Measurements from ENCODE around the gene DPH6. TPM values are rescaled to one million over a fixed set of nuclear protein-coding genes. Genes with fewer than 3 reads are reported as not detected.
A peak's percentile ranks its signal among the peaks of the same experiment; 100 is the strongest.

Gene DPH6
- polyA plus RNA-seq, 3 donors from 2014 or later = 12.4 to 14.5 (median 14.3) TPM

DNA sequence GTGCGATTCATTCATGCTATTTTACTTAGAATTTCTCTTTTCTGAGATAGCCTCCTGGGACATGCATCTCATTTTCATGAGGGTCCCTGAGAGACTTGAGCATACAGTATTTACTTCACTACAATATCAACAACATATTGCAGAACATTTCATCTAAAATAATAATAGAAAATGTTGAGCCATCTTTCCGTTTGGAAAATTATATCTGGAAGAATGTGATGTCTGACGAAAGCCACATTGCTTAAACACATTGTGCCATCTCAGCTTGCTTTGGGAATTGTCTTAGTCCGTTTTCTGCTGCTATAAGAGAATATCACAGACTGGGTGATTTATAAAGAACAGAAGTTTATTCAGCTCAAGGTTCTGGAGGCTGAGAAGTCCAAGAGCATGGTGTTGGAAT is 55.5 kb downstream of the DPH6 start:
- Mint-ChIP-seq H3K27me3 (ENCODE audit: low read depth in 3 of 3) (no peaks in the 10 kb centered on the region), H3K27ac (no peak overlapping the region), H3K4me1 (peaks cover 11 to 18% of the 10 kb centered on the region in 2 donors), H3K4me3 (no peak overlapping the region), H3K9me3 (peaks cover 3 to 17% (median 13%) of the 10 kb centered on the region in 6 donors), H3K36me3 (peaks cover 19 to 25% (median 23%) of the 10 kb centered on the region in 3 donors)
- DNase-seq = no peak

DNA sequence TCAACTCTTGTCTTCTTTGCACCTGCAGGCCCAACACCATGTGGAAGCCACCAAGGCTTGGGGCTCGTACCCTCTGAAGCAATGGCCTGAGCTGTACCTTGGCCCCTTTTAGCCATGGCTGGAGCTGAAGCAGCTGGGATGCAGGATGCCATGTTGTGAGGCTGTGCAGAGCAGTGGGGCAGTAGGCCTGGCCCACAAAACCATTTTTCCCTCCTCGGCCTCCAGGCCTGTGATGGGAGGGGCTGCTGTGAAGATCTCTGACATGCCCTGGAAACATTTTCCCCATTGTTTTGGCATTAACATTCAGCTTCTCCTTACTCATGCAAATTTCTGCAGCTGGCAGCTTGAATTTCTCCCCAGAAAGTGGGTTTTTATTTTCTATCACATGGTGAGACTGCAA is 58.5 kb downstream of the DPH6 start:
- DNase-seq = no peak
- Mint-ChIP-seq H3K27me3 (ENCODE audit: low read depth in 3 of 3) (no peaks in the 10 kb centered on the region), H3K36me3 (peaks cover 21 to 27% (median 25%) of the 10 kb centered on the region in 3 donors), H3K9me3 (peaks cover 3 to 17% (median 13%) of the 10 kb centered on the region in 6 donors), H3K4me1 (peaks cover 16 to 21% of the 10 kb centered on the region in 2 donors), H3K27ac (no peak overlapping the region), H3K4me3 (no peak overlapping the region)

DNA sequence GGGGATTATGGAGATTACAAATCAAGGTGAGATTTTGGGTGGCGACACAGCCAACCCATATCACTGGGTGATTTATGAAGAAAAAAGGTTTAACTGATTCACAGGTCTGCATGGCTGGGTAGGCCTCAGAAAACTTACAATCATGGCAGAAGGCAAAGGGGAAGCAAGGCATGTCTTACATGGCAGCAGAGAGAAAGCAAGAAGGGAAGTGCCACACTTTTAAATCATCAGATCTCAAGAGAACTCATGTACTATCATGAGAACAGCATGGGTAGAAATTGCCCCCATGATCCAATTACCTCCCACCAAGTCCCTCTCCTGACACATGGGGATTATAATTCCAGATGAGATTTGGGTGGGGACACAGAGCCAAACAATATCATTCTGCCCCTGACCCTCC is 59.7 kb downstream of the DPH6 start:
- H3K27ac Mint-ChIP-seq = peak overlapping the region in 1 of 6 donors; percentile 25

DNA sequence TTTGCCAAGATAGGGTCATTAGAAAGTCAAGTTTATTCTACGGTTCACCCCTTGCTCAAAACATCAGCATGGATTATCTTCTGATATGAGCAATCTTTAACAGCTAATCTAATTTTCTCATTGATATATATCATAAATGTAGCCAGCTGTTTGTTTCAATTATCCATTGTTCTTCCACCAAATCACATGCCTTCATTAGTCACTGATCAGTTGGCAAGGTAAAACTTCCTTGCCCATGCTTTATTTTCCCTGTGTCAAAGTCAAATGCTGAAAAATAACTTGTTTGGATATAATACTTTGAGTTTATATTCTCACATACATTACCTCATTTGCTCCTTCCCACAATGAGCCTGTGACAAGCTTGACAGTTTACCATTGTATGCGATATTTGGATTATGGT is 60.6 kb downstream of the DPH6 start:
- H3K27ac Mint-ChIP-seq = no peak overlapping the region
- H3K9me3 Mint-ChIP-seq = peaks cover 3 to 17% (median 13%) of the 10 kb centered on the region in 6 donors
- H3K4me3 Mint-ChIP-seq = no peak overlapping the region
- H3K27me3 Mint-ChIP-seq (ENCODE audit: low read depth in 3 of 3) = no peaks in the 10 kb centered on the region
- peaks cover 21 to 27% (median 25%) of the 10 kb centered on the region in 3 donors for H3K36me3 Mint-ChIP-seq
- peaks cover 28 to 39% of the 10 kb centered on the region in 2 donors for H3K4me1 Mint-ChIP-seq
- no peak for DNase-seq

More for the DNA sequence above, 59.7 kb downstream of the DPH6 start:
- Mint-ChIP-seq H3K27me3 (ENCODE audit: low read depth in 3 of 3) (no peaks in the 10 kb centered on the region), H3K4me3 (no peak overlapping the region), H3K4me1 (peaks cover 25 to 32% of the 10 kb centered on the region in 2 donors), H3K36me3 (peaks cover 21 to 27% (median 25%) of the 10 kb centered on the region in 3 donors), H3K9me3 (peaks cover 3 to 17% (median 13%) of the 10 kb centered on the region in 6 donors)
- DNase-seq = no peak

DNA sequence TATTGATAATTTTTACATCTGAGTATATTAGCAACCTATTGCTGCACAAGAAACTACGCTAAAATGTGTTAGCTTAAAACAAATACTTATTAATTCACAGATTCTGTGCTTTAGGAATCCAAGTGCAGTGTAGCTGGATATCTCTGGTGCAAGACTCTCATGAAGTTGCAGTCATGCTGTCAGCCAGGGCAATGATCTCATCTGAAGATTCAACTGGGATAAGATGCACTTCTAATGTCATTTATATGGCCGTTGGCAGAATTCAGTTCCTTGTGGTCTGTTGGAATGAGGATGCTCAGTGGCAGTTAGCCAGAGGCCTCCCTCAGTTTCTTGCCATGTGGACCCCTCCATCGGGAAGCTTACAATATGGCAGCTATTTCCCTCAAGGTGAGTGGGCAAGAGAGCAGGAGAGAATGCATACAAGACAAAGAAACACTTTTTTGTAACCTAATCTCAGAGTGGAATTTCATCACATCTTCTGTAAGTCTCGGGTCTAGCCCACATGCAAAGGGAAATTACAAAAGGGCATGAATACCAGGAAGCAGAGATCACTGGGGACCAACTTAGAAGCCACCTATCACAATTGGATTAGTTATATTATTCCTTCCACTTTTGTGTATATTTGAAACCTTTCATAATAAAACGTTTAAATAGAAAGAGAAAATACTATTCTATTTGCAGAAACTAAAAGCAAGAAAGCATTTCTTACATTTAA is 61.6 kb downstream of the DPH6 start:
- no peak overlapping the region for H3K27ac Mint-ChIP-seq
- H3K27me3 Mint-ChIP-seq (ENCODE audit: low read depth in 3 of 3) = no peaks in the 10 kb centered on the region
- H3K36me3 Mint-ChIP-seq = peaks cover 21 to 27% (median 25%) of the 10 kb centered on the region in 3 donors
- no peak overlapping the region for H3K4me3 Mint-ChIP-seq
- peaks cover 3 to 17% (median 13%) of the 10 kb centered on the region in 6 donors for H3K9me3 Mint-ChIP-seq
- peaks cover 30 to 39% of the 10 kb centered on the region in 2 donors for H3K4me1 Mint-ChIP-seq
- no peak for DNase-seq

DNA sequence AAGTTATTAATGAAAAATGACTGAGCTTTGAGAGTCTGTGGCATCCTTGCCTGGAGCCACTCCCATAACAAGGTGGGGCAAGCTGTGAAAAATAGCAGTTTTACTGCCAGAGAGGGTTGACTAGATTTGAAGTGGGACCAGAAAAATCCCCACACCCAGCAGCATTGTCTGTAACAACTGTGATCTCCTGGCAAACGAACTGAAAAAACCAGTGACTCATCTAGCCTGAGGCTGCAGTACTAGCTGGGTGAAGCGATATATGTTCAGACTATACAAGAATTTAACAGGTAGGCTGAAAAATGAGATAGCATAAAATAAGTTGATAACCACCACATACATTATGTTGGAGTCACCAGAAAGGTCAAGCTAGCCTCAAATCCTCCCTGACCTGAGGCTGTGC is 64.0 kb downstream of the DPH6 start:
- Mint-ChIP-seq H3K4me3 (peak overlapping the region; percentile 5 to 52 (median 41)), H3K4me1 (peaks cover 18 to 26% of the 10 kb centered on the region in 2 donors), H3K27me3 (ENCODE audit: low read depth in 3 of 3) (no peaks in the 10 kb centered on the region), H3K27ac (peak overlapping the region; percentile 4 to 77 (median 42)), H3K9me3 (peaks cover 3 to 10% (median 7%) of the 10 kb centered on the region in 6 donors), H3K36me3 (peaks cover 10 to 15% (median 13%) of the 10 kb centered on the region in 3 donors)
- peak; percentile 13 to 29 (median 25) for DNase-seq

DNA sequence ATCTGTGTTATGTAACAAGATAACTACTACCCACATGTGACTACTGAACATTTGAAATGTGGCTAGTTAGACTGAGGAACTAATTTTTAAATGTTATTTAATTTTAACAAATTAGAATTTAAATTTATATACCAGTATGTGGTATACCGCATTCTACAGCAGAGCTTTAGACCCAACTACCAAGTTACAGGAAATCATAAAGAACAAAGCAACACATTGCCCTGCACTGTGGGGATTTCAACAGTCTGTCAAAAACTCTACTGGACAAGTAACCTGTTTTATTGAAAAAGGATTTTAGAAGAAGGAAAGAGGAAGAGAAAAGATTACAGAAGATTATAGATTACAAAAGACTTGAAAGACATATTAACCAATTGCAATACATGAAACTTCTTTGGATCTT is 64.9 kb downstream of the DPH6 start:
- Mint-ChIP-seq H3K4me1 (peaks cover 18 to 26% of the 10 kb centered on the region in 2 donors), H3K9me3 (peaks cover 0 to 4% (median 3%) of the 10 kb centered on the region in 6 donors), H3K4me3 (peak overlapping the region; percentile 39 to 67 (median 53))

DNA sequence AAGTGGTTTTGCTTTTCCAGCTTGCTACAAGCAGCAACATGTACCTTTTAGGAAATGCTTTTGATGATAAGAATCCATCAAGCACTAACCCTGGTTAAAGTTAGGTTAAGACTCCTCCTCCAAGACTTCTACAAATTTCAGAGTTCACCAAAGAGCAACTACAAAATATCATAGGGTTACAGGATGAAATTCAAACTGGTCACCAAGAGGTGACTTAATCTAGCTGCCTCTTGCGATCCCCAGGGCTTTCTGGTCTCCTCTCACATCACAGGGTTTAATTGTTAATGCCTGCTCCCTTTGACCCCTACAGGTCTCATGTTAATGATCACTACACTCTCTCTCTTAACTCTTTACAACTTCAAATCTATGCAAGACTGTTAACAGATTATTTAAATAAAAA is 66.5 kb downstream of the DPH6 start:
- Mint-ChIP-seq H3K9me3 (no peaks in the 10 kb centered on the region), H3K27ac (peak overlapping the region in 4 of 6 donors; percentile 27 to 64 (median 36)), H3K4me3 (no peak overlapping the region), H3K27me3 (ENCODE audit: low read depth in 3 of 3) (no peaks in the 10 kb centered on the region), H3K36me3 (no peaks in the 10 kb centered on the region), H3K4me1 (peaks cover 18 to 26% of the 10 kb centered on the region in 2 donors)
- DNase-seq = no peak

More for the DNA sequence above, 64.9 kb downstream of the DPH6 start:
- DNase-seq = no peak
- H3K27ac Mint-ChIP-seq = peak overlapping the region; percentile 4 to 82 (median 54)
- peaks cover 4 to 9% (median 8%) of the 10 kb centered on the region in 3 donors for H3K36me3 Mint-ChIP-seq
- H3K27me3 Mint-ChIP-seq (ENCODE audit: low read depth in 3 of 3) = no peaks in the 10 kb centered on the region

DNA sequence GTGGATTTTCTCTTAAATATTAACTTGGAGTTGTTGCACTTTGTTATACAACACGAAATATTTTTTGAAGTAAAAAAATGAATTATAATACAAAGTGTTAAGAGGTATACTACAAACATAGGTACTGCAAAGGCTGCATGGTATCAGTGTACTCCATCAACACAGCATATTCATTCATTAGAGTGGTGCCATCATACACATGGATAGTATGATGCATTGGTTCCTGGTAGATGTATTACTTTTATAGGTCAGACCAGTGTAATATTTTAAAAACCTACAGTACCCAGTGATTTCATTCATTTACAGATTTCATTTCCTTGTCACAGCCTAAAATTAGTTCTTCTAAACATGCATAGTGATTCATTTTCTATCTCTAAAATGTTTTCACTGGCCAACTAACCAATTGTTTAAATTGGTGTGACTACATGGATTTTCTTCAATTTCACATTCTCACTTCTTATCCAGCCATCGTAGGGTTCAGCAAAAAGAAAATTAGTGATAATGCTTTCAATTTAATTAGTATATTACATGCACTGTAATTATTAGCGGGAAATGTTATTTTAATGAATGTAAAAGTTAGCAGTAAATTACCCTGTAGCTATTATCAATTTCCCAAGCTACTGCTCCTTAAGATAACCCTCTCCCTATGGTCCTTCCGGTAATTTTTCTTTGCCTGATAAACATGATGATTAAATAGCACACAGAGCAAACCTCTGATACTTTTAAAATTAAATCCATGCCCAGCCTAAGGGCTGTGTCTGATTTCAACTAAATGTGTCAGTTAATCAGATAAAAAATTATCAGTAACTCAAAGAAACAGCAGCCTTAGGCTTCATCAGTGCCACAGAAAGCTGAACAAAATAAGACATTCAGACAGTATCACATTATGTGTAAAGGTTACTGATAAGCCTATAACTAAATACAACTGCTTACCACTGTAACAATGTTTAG is 68.4 kb downstream of the DPH6 start:
- H3K9me3 Mint-ChIP-seq = no peaks in the 10 kb centered on the region
- DNase-seq = no peak
- peak overlapping the region in 1 of 6 donors; percentile 56 for H3K27ac Mint-ChIP-seq
- no peaks in the 10 kb centered on the region for H3K36me3 Mint-ChIP-seq
- H3K4me1 Mint-ChIP-seq = peaks cover 15 to 21% of the 10 kb centered on the region in 2 donors
- H3K27me3 Mint-ChIP-seq (ENCODE audit: low read depth in 3 of 3) = no peaks in the 10 kb centered on the region
- H3K4me3 Mint-ChIP-seq = no peak overlapping the region

DNA sequence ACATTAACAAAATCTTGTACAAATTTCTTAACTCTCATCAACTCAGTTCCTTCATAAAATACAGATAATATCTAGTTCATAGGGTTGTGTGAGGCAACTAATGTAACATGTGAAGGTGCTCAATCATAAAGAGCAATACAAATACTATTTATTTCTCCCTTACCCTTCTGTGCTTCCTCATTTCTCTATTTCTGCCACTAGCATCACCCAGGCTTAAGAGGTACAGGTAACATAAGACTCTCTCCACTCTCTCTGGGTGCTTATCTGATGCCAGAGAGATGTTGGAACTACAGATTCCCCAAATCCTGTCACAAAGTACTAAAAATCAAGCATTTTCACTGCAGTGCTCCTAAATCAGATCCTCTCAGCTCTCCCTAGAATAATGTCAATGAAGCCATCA is 74.9 kb downstream of the DPH6 start:
- Mint-ChIP-seq H3K27me3 (ENCODE audit: low read depth in 3 of 3) (no peaks in the 10 kb centered on the region), H3K36me3 (peaks cover 4 to 14% (median 6%) of the 10 kb centered on the region in 3 donors), H3K4me1 (no peaks in the 10 kb centered on the region), H3K4me3 (no peak overlapping the region), H3K9me3 (no peaks in the 10 kb centered on the region), H3K27ac (no peak overlapping the region)
- no peak for DNase-seq

DNA sequence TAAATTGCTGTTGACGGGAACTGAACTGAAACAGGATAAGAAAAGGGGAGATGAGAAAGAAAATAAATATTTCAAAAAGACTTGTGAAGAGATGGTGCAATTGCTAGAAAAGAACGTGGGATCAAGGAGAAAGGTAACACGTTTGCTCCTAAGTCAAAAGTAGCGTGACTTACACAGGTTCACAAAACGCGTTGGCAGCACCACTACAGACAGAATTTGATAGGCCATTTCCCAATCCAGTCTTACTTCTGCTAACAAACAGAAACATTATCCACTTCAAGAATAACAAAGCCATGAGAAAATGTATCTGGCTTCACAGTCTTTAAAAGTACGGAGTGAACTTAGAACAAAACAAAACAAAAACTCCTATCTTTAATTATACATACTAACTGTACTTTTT is 75.5 kb downstream of the DPH6 start:
- Mint-ChIP-seq H3K36me3 (peaks cover 4 to 14% (median 6%) of the 10 kb centered on the region in 3 donors), H3K4me3 (no peak overlapping the region), H3K9me3 (no peaks in the 10 kb centered on the region), H3K27ac (no peak overlapping the region), H3K4me1 (no peaks in the 10 kb centered on the region), H3K27me3 (ENCODE audit: low read depth in 3 of 3) (no peaks in the 10 kb centered on the region)
- DNase-seq = no peak

DNA sequence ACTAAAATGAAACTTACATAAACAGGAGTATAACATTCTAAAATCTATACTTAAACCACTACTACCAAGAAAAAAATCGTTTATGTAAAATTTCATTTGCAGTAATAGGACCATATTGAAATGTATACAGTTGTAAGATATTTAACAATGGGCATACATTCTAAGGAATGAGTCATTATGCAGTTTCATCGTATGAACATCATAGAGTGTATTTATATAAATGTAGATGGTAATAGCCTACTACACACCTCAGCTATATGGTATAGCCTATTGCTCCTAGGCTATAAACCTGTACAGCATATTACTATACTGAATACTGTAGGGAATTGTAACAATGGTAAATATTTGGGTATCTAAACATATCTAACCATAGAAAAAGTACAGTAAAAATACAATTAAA is 79.5 kb downstream of the DPH6 start:
- no peaks in the 10 kb centered on the region for H3K9me3 Mint-ChIP-seq
- no peak for DNase-seq
- H3K4me1 Mint-ChIP-seq = no peaks in the 10 kb centered on the region
- peaks cover 4 to 14% (median 6%) of the 10 kb centered on the region in 3 donors for H3K36me3 Mint-ChIP-seq
- no peak overlapping the region for H3K4me3 Mint-ChIP-seq
- peaks cover 0 to 3% (median 0%) of the 10 kb centered on the region in 3 donors for H3K27me3 Mint-ChIP-seq (ENCODE audit: low read depth in 3 of 3)
- H3K27ac Mint-ChIP-seq = no peak overlapping the region

DNA sequence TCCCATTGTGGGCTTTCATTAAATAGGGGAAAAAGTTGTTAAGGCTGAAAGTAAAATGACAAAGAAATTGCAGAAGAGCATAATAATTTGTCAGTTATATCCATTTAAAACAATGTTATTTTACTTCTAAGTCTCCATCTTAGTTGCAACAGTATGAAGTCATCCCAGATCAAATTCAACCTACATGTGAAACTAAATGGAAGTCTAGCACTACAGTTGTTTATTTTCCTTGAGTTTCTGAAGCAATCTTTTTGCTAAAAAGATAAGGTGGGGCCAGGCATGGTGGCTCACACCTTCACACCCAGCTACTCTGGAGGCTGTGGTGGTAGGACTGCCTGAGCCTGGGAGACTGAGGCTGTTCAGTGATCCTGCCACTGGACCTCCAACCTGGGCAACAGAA is 80.2 kb downstream of the DPH6 start:
- no peaks in the 10 kb centered on the region for H3K4me1 Mint-ChIP-seq
- no peak overlapping the region for H3K27ac Mint-ChIP-seq
- H3K27me3 Mint-ChIP-seq (ENCODE audit: low read depth in 3 of 3) = peaks cover 0 to 3% (median 0%) of the 10 kb centered on the region in 3 donors
- peaks cover 4 to 14% (median 6%) of the 10 kb centered on the region in 3 donors for H3K36me3 Mint-ChIP-seq
- DNase-seq = no peak
- no peak overlapping the region for H3K4me3 Mint-ChIP-seq
- no peaks in the 10 kb centered on the region for H3K9me3 Mint-ChIP-seq

DNA sequence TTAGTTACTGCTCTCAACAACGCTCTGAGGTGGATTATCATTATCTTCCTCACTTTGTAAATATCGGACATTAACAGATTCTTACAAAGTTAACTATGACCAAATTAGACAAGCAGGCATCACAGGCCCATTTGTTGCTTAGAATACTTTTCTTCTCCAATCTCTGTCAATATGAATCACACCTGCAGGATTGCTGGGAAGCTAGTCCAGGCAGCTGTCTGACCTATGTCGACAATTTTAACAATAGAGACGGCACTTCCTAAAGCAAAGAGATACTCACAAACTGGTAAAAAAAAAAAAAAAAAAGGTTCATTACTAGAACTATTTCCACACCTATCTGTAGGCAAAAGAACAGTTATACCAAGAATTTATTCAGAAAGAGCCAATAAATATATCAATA is 85.3 kb downstream of the DPH6 start:
- H3K27ac Mint-ChIP-seq = no peak overlapping the region
- H3K4me3 Mint-ChIP-seq = no peak overlapping the region
- H3K4me1 Mint-ChIP-seq = no peaks in the 10 kb centered on the region
- H3K9me3 Mint-ChIP-seq = no peaks in the 10 kb centered on the region
- H3K27me3 Mint-ChIP-seq (ENCODE audit: low read depth in 3 of 3) = peaks cover 0 to 5% (median 0%) of the 10 kb centered on the region in 3 donors
- DNase-seq = no peak
- H3K36me3 Mint-ChIP-seq = no peaks in the 10 kb centered on the region
